NCI-H146 treated with DMSO at 0.1 percent for 48 hours (cell line): ENCODE data around the gene TBC1D22A.

Experiments used
- DNase-seq: peaks from one replicate; lab custom pipeline; 2025; ENCODE audit not compliant: unreplicated experiment; lab: John Stamatoyannopoulos, UW

Gene TBC1D22A

GRCh38 chr22:47173535-47174021 is 411.1 kb downstream of the TBC1D22A start:
- no peak for DNase-seq

- no peak for DNase-seq
Observed at GRCh38 chr22:47174096-47174495, 411.6 kb downstream of the TBC1D22A start.

- DNase-seq: no peak
Observed at GRCh38 chr22:47174671-47175112, 412.2 kb downstream of the TBC1D22A start.

DNA sequence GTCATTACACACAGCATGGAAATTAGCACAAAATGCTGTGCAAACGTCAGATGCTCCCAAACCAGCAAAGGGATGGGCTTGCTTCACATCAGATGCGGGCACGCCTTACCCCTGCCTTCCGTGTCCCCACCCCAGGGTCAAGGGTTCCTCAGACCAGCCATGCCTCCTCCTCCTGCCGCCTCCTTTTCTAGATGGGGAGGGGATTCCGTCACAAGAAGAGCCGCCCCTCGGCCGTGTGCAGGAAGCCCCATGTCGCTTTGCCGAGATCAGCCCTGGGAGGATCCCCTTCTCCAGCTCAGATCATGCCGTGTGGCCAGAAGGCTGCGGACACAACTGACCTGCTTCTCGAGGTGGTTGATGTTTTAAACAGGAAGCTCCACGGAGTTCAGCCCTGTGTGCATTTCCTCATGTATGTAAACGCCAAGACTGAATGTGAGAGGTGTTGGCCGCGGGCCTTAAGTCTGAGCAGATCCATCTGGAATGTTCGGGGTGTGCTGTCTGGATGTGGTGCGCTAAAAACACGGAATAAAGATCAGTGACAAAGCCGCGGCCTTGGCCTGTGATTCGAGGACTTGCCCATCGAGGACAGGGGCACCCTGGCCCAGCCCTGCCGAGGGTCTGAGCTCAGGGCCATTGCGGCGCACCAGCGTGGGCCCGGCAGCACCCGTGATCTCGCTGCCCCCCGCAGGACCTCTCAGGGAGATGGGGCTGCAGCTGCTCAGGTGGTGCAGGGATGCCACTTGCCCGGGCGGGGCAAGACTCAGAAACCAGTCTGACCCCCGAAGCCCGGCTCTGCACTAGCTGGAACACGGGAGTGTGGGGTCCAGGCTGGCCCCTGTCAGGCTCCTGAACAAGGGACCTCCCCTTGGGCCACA is 412.9 kb downstream of the TBC1D22A start:
- no peak for DNase-seq

DNA sequence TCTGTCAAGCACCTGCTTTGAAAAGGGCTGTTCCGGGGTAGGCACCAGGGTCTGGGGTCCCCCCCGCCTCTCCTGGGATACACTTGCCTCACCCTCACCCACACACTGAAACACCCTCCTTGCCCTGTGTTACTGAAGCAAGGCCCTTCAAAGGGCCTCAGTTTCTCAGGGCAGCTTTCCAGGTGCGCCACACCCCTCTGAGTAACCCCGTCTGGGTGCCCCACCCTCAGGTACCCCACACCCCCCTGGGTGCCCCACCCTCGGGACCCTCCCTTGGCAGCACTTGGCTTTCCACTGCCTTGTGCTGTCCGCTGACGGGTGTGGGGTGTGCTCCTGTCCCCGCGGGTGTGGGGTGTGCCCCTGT is 413.6 kb downstream of the TBC1D22A start:
- no peak for DNase-seq

DNA sequence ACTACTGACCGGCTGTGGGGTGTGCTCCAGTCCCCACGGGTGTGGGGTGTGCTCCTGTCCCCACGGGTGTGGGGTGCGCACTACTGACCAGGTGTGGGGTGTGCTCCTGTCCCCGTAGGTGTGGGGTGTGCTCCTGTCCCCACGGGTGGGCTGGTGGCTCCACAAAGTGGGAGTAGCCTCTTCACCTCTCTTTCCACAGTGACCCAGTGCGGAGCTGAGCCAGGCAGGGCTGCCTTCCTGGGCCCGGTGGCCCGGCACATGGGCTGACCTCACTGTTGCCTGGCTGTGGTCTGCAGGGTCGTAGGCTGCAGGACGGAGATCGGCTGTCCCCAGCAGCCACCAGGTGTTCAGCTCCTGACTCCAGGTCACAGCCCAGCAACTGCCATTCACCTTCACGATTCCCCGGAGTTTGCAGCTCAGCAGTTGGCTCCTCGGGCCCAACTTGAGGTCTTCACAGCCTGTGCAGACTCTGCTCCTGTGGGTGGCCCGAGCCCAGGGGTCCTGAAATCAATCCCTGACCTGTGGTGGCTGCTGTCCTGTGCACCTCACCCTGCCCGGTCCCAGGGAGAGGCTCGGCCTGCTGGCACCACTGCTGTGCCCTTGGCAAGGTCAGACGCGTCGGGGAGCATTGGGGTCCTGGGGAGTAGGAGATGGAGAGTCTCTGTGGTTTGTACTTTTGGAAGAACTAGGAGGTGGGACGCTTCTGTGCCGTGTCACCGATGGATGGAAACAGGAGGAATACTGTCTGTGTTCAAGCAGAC is 414.3 kb downstream of the TBC1D22A start:
- no peak for DNase-seq

DNA sequence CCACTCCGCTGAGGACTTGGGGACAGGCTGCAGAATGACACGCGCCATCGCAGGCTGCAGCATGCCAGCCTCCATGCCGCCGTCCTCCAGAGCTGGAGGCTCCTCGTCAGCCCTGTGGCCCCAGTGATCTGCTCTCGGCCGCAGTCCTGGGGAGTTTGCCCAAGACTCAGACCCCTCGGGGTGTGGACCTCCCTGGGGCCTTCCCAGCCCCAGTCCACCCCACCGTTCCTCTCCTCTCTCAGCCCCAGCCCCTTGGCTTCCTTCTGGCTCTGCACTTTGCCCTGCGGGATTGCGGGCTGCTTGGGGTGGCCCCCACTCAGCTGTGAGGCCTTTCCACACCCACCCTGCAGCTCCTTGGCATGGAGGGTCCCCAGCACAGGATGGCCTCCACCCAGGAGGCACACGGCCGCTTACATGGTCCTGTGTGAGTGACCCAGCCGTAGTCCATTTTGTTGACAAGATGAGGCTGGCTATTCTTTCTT is 414.9 kb downstream of the TBC1D22A start:
- no peak for DNase-seq

DNA sequence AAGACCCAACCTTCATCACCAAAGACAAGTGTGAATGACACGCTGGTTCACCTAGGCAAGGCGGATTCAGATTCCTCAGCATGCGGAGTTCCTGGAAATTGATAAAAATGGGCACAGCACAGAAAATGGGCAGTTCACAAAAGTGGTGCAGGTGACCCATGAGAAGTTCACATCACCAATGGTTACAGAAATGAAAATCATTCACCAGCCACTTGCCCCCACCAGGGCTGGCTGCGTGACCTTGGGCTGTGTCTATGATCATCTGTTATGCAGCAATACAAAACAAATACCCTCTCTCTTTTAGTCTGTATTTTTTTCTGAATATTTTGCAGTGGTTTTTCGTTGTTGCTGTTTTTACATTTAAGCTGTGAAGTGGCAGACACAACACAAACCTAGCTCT is 415.9 kb downstream of the TBC1D22A start:
- DNase-seq: no peak

DNA sequence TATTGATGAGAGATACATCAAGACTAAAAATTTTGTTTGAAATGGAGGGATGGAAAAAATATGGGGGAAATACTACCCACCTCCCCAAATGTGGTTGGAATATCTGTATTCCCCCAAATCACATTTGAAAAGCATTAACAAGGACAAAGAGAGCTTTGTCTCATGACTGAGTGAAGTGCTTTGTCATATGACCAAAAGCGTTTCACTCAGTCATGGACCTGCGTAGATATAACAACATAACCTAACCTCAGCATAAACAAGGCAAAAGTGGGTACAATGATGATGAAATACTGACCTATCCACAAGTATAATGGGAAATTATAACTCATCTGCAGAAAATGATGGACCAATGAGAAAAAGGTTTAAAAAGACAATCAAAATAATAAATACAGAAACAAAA is 418.3 kb downstream of the TBC1D22A start:
- DNase-seq: no peak

DNA sequence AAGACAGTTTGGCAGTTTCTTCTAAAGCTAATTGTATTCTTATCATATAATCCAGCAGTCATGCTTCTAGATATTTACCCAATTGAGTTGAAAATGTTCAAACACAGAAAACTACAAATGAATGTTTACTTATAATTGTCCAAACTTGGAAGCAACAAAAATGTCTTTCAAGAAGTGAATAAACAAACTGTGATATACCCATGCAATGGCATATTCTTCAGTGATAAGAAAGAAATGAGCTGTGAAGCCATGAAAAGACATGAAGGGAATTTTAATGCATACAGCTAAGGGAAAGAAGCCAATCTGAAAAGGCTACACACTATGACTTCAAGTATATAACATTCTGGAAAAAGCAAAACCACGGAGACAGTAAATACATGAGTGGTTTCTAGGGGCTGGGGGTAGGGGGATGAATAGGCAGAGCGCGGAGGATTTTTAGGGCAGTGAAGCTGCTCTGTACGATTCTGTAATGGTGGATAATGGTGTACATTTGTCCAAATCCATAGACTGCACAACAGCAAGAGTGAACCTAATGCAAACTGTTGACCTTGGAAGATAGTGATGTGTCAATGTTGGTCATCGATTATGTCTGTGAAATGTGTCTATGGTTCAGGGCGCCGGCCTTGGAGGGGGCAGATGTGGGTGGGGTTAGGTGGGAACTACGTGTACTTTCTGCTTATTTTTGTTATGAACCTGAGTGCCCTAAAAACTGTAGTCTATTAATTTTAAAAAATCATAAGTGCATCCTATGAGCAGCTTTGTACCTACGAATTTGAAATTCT is 424.9 kb downstream of the TBC1D22A start:
- DNase-seq: no peak

DNA sequence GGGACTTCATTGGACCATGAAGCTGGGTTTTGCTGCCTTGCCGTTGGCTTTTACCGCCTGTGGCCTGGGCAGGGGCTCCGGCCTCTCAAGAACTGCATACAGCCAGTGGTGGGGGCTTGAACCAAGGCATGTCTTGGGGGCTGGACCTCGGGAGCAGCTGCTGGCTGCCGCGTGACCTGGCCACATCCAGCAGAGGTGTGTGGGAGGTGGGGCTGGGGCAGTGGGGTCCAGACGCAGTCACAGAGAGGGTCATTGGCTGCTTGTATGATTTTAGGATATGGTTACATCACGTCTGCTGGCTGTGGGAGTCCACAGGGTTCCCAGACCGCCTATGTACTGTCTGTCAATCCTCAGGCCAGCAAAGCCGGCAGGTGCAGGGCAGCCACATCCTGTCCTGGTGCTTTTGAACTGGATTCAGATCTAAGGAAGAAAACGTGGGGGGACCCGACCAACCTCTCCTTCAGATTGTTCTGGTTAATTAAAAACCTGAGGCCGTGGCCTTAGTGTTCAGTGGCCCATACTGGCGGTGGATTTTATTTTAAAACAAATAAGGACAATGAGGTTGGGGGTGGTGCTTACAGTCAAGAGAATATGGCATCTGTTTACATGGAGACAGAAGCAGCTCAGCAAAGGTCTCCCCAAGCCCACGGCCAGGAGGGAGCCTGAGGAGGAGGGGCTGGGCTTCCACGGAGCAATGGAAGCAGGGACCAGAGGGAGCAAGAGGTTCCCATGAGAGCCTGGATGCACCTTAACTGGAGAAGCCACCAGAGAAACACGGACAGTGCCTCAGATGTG is 426.0 kb downstream of the TBC1D22A start:
- DNase-seq: no peak

DNA sequence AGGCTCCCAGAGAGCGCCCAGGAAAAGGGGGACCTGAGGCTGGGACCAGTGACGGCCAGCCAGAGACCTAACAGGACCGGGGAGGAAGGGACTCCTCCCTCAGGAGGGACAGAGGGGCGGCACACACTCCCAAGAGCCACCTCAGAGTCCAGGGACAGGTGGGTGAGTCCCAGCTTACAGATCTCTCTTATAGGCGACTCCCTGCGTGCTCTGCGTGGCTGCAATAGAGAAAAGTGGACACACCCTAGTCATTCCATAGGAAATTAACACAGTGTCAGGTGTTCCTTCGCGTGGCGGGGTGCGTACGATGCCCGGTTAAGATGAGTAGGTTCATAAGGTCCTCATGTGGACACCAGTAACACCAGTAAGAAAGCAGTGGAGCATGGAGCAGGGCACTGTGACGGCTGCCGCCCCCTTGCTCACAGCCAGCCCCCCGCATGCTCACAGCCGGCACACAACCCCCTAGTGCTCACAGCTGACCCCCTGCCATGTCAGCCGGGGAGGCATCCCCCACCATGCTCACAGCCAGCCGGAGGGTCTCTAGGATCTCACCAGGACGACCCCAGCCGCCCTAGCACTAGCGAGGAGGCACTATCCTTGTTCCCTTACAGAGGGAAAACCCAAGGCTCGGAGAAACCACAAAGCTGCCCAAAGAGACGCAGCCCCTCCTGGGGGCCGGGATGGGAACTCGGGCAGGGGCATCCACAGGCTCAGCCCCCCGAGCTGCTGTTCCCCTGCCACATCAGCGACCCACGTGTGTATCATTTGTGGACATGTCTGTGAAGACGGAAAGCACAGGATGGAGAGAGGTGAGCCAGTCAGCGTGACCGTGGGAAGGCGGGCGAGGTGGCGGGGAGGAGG is 426.8 kb downstream of the TBC1D22A start:
- no peak for DNase-seq

GRCh38 chr22:47190276-47190956 is 428.0 kb downstream of the TBC1D22A start:
- DNase-seq: no peak

GRCh38 chr22:47190957-47191670 is 428.7 kb downstream of the TBC1D22A start:
- DNase-seq: no peak

GRCh38 chr22:47191671-47192650 is 429.5 kb downstream of the TBC1D22A start:
- no peak for DNase-seq

DNA sequence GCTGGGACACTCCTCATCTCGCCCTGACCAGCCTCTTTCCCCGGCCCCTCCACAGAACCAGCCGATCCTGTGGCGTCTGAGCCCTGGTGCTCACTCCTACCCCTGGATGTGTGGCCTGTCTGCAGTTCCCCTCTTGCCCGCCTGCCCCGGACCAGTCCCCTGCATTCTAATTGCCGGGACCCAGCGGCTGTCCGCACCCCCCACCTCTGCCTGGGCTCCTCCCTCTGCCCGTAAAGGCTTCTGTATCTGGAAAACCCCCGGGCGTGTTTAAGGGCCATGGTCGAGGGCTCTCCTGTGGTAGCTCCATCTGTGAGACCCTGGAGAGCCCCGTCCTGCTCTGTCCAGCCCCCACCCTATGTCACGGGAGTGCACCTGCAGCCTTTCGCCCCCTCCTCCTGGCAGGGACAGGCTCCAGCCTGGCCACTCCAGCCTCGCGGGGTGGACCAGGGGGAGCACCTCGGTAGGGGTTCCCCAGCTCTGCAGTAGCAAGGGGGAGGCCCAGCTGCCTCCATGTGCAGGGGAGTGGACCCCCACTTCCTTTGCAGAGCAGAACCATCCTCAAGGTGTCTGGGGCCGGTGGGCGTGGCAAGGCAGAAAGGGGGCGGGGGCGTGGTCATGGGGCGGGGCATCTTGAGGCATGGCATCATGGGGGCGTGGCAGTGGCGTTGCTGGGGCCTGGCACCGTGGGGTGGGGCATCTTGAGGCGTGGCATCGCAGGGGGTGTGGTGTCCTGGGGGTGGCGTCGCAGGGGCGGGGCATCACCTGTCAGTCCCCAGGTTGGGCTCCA is 430.4 kb downstream of the TBC1D22A start:
- no peak for DNase-seq
